Measurements from ENCODE around the gene TMEM72. TPM values are rescaled to one million over a fixed set of nuclear protein-coding genes. Genes with fewer than 3 reads are reported as not detected.

Gene TMEM72
- total and polyA plus RNA-seq, 2 of the 13 experiments (the other 11 are each of a cell fraction or from before 2014, with no cell fraction given): 0.04 TPM; not detected in 1

GRCh38 chr10:44959247-44960087 is 48.3 kb downstream of the TMEM72 start, which contains the start of gene RASSF4 (continued):
- TF ChIP-seq, protein P1, sequence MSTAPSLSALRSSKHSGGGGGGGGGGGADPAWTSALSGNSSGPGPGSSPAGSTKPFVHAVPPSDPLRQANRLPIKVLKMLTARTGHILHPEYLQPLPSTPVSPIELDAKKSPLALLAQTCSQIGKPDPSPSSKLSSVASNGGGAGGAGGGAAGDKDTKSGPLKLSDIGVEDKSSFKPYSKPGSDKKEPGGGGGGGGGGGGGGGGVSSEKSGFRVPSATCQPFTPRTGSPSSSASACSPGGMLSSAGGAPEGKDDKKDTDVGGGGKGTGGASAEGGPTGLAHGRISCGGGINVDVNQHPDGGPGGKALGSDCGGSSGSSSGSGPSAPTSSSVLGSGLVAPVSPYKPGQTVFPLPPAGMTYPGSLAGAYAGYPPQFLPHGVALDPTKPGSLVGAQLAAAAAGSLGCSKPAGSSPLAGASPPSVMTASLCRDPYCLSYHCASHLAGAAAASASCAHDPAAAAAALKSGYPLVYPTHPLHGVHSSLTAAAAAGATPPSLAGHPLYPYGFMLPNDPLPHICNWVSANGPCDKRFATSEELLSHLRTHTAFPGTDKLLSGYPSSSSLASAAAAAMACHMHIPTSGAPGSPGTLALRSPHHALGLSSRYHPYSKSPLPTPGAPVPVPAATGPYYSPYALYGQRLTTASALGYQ (CRISPR knock-in tag; IDR thresholded peaks at IDR 0.05): no peak
- TF ChIP-seq NCOA1 (CRISPR knock-in tag; IDR thresholded peaks at IDR 0.05) (no peak), KDM1A (CRISPR knock-in tag; IDR thresholded peaks at IDR 0.05) (no peak), TBX3 (IDR thresholded peaks at IDR 0.05; ENCODE audit: borderline replicate concordance) (no peak), TBX2 (CRISPR knock-in tag; IDR thresholded peaks at IDR 0.05; ENCODE audit: borderline replicate concordance) (peak; percentile 46; the same call in 1 of the 2 replicates), ZNF550 (CRISPR knock-in tag; IDR thresholded peaks at IDR 0.05; ENCODE audit: borderline replicate concordance) (no peak), ZNF556 (CRISPR knock-in tag; IDR thresholded peaks at IDR 0.05; ENCODE audit: borderline replicate concordance) (no peak), ZNF674 (CRISPR knock-in tag; IDR thresholded peaks at IDR 0.05; ENCODE audit: low read depth) (no peak), ETV5 (CRISPR knock-in tag; IDR thresholded peaks at IDR 0.05; ENCODE audit: borderline replicate concordance) (peak; percentile 45; the same call in 1 of the 2 replicates), MXD1 (CRISPR knock-in tag; IDR thresholded peaks at IDR 0.05) (no peak; the same call in none of the 2 replicates), HOXA3 (CRISPR knock-in tag; IDR thresholded peaks at IDR 0.05) (peak; percentile 49; the same call in 1 of the 2 replicates), ZFP36L1 (CRISPR knock-in tag; IDR thresholded peaks at IDR 0.05) (0 out of 2 replicates have a peak, but pooled peaks have one; percentile 31), PITX1 (CRISPR knock-in tag; IDR thresholded peaks at IDR 0.05) (peak; percentile 53; the same call in 1 of the 2 replicates), STAG1 (CRISPR knock-in tag; IDR thresholded peaks at IDR 0.05) (no peak), ZNF160 (CRISPR knock-in tag; IDR thresholded peaks at IDR 0.05) (peak; percentile 71), MTF1 (CRISPR knock-in tag; IDR thresholded peaks at IDR 0.05) (no peak; the same call in 1 of the 2 replicates), RFX5 (IDR thresholded peaks at IDR 0.05; ENCODE audit: low read depth, low read length) (no peak), SP2 (CRISPR knock-in tag; IDR thresholded peaks at IDR 0.05) (peak; percentile 71), ZBTB42 (CRISPR knock-in tag; IDR thresholded peaks at IDR 0.05) (peak; percentile 77; the same call in 1 of the 2 replicates), NFYC (CRISPR knock-in tag; IDR thresholded peaks at IDR 0.05) (peak; percentile 63), ASH2L (IDR thresholded peaks at IDR 0.05; ENCODE audit: insufficient read length, low read depth, low read length) (peak; percentile 65)
- TF ChIP-seq, protein P2, sequence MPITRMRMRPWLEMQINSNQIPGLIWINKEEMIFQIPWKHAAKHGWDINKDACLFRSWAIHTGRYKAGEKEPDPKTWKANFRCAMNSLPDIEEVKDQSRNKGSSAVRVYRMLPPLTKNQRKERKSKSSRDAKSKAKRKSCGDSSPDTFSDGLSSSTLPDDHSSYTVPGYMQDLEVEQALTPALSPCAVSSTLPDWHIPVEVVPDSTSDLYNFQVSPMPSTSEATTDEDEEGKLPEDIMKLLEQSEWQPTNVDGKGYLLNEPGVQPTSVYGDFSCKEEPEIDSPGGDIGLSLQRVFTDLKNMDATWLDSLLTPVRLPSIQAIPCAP (CRISPR knock-in tag; IDR thresholded peaks at IDR 0.05; ENCODE audit: low read depth): no peak
- TF ChIP-seq, protein P3, sequence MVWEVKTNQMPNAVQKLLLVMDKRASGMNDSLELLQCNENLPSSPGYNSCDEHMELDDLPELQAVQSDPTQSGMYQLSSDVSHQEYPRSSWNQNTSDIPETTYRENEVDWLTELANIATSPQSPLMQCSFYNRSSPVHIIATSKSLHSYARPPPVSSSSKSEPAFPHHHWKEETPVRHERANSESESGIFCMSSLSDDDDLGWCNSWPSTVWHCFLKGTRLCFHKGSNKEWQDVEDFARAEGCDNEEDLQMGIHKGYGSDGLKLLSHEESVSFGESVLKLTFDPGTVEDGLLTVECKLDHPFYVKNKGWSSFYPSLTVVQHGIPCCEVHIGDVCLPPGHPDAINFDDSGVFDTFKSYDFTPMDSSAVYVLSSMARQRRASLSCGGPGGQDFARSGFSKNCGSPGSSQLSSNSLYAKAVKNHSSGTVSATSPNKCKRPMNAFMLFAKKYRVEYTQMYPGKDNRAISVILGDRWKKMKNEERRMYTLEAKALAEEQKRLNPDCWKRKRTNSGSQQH (CRISPR knock-in tag; IDR thresholded peaks at IDR 0.05; ENCODE audit: low read depth): no peak
